HG03571 (cell line): ENCODE measurements around the gene ZFP91.

Experiments
- ATAC-seq: cut with Tn5 transposase; IDR thresholded peaks from one replicate; pipeline ENCODE4 v1.9.1; 2021; ENCODE audit not compliant: unreplicated experiment

The ZFP91 gene

DNA sequence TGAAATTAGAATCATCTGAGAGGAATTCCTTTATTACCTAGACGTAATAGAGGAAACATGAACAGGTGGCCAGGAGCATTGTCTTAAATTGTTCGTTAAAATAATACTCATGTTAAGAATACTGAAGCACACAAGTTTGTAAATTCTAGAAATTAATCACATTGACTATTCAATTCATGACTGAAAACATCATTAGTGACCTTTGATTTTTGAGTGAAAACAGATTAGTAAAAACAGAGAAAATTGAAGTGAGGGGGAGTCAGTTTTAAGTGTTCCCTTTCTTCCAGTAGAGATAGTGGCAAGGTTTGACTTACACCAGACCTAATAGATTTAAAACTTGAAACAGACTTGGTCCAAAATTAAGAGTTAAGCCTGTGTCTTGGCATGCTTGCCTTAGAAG is 1.4 kb downstream of the ZFP91 start:
- no peak for ATAC-seq

DNA sequence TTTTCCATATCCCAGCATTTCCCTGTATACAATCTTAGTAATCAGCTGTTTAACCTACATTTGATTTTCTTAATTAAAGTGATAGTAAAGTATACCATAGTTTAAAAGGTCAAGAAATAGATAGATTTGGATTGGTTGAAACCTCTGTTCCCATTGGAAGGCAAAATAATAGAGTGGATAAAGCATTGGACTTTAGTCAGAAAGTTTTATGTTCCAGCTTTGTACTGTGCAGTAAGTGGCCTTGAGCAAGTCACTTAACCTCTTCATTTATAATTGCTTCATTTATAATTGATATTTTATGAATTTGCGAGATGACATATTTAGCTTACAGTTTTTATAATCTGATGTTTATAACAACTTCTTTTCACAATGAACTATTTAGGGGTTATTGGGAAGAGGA is 3.6 kb downstream of the ZFP91 start:
- no peak for ATAC-seq

DNA sequence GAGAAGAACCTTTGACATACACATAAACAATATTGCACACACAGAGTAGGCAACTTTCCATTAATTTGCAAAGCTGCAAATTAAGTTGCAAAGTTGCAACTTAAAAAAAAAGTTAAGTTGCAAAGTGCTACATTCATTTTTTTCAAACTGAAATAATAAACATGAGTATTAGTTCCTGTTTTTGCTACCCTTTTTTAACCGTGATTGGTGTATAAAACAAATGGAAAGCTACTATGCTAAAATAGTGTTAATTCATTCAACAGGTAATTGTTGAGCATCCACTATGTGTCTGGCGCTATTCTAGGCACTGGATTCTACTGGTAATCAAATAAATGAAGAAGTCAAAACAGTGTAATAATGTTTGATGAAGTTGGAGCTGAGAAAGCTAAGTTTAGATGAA is 8.1 kb downstream of the ZFP91 start:
- no peak for ATAC-seq

DNA sequence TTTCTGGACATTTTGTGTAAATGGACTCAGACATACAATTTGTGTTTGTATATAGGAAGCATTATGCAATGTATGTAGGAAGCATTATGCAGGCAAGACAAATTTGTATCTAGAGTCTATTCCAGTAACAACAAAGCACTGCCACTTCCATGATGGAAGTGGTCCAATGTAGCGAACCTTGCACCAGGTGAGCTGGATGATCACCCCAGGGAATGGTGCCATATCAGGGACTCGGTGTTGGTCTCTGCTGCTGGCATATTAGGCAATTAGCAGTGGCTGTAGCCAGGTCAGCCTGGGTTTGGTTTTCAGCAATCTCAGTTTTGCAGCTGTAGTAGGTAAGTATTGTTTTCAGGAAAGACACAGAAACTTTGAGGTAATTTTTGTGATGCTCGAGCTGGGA is 12.8 kb downstream of the ZFP91 start:
- ATAC-seq = no peak

DNA sequence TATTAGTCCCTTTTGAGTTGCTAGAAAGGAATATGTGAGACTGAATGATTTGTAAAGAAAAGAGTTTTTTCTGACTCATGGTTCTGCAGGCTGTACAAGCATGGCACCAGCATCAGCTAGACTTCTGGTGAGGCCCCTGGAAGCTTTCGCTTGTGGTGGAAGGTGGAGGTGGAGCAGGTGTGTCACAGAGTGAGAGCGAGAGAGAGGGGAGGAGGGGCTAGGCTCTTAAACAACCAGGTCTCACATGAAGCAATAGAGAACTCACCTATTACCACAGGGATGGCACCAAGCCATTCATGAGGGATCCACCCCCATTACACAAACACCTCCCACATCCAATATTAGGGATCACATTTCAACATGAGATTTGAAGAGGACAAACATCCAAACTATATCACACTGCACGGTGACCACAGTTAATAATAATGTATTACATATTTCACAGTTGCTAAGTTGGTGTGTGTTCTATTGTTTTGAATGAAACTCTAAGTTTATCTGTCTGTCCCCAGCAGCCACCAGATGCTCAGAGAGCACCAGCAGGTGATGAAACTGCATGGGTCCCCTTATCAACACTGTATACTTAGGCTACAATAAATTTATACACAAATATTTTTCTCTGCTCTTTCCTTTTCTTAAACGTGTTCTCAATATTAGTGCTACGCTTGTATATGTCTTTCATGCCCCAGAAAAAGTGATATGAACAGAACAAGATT is 14.1 kb downstream of the ZFP91 start:
- ATAC-seq = no peak

DNA sequence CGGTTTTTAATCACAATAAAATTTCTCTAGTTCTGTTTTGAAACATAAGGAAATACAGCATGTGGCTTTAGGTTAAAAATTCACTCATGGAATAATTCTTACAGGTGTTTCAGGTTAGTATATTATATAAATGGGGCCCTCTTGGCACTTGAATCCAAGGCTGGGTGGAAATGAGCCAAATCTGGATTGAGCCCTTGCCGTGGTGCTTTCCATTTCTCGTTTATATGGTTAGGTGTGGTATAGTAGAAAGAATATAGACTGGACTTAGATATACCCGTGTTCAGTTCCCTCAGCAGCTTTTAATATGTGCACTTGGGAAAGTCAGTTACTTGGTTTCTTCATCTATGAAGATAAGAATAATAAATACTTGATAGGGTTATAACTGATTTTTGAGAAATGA is 16.0 kb downstream of the ZFP91 start:
- no peak for ATAC-seq

DNA sequence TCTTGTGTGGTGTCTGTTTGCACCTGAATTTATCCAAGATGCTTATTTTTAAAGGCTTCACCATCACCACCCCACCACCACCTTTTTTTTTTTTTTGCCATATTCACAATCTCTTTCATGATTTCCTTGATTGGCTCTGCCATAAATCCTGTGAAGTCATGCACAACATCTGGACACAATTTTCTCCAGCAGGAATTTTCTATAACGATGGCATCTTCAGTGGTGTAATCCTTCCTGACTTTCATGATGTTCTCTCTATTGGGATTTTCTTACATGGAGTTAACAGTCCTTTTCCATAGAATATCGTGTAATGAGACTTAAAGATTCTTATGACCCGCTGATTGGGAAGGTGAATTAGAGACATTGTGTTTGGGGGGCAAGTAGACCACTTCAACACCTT is 17.8 kb downstream of the ZFP91 start:
- no peak for ATAC-seq

DNA sequence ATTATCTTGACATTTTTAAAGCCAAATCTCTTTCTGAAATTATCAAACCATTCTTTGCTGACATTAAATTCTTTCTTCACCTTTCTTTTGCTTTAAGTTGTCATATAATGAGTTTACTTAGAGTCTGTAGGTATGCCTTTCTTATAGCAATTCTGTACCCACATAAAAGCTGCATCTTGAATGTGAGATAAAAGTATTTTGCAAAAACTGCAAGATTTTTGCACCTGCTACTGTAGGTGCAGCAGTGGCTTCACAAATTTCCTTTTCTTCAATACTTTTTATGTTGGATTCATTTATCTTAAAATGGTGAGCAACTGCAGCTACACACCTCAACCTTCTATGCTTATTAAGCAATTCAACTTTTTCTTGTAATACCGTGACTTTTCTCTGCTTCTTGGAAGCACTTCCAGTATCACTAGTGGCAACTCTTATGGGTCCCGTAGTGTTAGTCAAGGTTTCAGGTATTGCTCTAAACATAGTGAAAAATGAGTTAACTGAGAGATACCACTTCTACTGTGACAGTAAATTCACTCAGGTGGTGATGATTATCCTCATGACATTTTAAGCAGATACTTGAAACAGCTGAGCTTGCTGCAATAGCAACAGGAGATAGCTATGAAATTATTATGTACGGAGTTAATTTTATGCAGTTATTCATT is 18.8 kb downstream of the ZFP91 start:
- no peak for ATAC-seq

DNA sequence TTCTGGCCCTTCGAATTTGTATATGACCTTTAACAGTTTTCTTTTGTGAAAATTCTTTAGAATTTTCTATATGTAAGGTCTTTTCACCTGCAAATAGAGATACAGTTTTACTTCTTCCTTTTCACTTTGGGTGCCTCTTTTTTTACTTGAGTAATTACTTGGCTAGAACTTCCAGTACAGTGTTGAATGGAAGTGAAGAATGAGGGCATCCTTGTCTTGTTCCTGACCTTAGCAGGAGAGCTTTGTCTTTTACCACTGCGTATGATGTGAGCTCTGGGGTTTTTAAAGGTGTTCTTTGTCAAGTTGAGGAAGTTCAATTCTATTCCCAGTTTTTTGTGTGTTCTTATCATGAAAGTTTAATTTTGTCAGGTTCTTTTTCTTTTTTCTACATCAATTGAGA is 21.6 kb downstream of the ZFP91 start:
- ATAC-seq = no peak

DNA sequence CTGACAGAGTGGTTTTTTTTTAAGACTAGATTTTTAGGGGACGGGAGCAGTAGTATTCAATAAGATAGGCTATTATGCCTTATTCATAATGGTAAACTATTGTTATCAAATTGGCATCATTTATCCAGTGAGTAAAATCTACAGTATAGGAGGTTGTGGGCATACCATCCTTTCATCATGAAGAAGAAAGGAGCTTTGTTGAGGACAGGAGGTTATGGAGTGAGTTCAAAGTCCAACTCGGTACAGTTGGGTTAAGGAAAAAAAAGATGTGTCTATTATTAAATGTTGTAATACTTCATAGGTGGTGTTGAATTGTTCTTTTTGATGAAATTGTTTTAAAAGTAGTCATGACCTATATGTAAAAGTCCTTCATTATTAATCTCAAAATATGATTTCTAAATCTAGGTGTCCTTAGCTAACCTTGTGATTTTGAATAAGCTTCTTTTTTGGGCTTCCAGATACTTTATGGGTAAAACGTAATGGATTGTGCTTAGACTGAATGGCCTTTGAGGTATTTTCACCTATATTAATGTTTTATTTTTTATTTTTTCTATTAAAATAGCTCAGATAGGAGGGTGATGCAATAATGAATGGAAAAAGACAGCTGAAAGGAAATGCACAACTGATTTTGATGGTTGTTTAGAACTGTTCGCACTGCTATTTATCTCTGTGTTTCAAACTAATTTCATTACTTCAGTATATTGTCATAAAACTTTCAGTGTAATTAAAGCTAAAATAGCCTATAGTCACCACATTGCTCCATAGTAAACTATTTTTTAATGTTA is 28.3 kb downstream of the ZFP91 start:
- no peak for ATAC-seq

DNA sequence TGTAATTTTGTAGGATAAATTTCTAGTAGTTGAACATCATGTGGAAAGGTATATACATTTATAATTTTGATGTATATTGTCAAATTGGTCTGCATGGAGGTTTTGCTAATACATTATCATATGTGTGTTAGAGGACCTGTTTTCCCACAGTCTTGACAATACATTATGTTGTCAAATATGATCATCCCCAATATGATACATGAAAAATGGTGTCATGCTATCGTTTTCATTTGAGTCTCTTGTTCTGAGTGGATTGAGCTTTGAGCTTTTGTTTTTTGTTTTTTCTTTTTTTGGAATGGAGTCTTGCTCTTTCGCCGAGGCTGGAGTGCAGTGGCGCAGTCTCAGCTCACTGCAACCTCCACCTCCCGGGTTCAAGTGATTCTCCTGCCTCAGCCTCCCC is 29.5 kb downstream of the ZFP91 start:
- ATAC-seq = no peak

DNA sequence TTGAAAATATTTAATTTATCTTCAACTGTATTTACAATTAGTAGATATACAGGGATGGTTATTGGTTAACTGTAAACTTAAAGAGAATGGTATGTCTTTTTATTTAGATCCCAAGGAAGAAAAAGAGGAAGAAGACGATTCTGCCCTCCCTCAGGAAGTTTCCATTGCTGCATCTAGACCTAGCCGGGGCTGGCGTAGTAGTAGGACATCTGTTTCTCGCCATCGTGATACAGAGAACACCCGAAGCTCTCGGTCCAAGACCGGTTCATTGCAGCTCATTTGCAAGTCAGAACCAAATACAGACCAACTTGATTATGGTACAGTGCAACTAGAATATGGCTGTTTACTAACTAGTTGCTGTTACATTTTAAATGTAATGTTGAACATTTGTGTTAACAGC is 30.9 kb downstream of the ZFP91 start:
- no peak for ATAC-seq

DNA sequence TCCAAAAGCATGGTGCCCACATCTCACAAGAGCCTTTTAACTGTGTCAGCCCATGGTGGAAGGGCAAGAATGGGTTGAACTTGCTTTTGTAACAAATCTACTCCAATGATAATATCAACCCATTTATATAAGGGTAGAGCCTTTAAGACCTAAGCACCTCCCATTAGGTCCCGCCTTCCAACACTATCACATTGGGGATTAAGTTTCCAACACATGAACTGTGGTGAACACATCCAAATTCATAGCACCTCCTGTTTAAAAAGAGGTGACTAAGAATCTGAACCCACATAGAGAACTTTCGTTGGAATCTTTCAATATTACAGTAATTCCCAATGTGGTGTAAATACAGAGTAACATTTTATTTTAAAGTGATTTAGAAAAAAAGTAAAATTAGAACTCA is 34.4 kb downstream of the ZFP91 start:
- ATAC-seq = no peak

DNA sequence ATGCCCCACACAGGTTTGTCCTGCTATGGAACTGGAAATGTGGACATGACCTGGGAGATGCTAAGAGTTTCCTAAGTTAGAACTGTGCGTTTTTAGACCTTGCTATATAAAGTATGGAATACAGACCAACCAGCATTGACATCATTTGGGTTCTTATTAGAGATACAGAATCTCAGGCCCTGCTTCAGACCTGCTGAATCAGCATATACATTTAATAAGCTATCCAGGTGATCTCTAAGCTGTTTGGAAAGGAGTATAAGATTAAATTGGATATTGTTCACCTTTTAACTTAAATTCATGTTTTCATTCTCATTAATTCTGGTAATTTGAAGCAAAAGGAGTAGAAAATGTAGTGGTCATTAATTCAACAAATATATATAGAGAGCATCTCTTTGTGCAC is 36.7 kb downstream of the ZFP91 start:
- no peak for ATAC-seq

DNA sequence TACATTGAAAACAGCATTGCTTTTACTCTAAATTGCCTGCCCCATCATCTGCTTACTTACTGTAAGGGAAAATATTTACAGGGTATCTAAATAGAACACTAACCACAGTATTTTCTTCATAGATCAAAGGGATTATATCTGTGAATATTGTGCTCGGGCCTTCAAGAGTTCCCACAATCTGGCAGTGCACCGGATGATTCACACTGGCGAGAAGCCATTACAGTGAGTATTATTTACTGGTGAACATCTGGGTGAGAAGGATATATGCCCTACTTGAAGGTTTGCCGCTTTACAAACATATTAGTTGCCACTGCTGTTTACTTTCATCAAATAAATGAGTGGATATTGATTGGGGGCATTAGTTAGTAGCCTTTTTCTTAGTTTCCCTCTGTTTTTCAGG is 37.7 kb downstream of the ZFP91 start:
- ATAC-seq = no peak

DNA sequence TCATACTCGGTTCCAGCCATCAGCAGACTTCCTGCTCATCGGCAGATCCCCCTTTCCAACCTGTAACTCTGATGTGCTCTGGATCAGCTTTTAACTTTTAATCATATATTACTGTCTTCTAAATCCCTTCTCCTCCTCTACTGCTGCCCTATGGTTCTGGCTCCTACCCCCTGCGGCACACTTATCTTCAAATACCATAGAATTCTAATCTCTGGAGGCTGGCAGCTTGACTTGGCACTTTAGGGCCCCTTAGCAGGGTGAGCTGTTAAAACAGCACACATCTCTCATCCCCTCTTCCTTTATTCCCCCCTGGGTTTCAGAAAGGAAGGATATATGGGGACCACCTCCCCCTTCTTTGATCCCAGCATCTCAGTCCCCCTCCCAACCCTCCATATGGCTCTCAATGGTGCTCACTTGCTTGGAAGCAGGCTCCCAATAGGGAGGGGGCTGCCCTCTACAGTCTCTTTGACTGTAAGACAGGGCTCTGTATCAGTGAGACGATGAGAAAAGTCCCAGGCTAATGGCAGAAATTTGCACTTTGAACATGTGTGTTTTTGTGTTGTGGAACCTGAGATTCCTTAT is 39.2 kb downstream of the ZFP91 start:
- ATAC-seq = no peak

DNA sequence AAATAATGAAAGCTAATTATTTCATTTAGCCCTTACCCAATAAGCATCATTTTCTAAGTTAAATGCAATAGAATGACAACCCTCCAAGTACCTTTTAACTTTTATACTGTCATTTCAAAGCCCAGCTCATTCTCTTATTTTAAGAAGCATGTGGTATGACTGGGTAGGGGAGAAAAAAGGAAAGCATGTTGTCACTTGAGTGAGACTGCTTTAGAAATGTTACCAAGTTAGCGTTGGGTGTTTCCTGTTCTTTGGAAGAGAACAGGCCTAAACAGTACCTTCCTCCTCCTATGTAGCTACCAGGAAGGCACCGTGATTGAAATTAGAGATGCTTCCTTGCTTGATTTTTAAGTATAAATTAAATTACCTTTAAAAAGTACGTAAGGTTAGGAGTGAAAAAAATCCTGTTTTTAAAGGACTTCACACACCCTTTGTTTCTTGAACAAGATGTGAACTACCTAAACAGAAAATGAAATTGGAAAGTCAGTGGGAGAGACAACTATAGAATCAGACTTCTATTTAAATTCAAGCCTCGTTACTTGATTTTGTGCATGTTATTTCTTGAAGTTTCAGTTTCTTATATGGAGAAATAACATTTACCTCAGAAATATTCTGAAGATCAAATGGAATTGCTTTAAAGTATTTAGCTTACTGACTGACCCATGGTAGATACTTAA is 42.9 kb downstream of the ZFP91 start:
- ATAC-seq = no peak

DNA sequence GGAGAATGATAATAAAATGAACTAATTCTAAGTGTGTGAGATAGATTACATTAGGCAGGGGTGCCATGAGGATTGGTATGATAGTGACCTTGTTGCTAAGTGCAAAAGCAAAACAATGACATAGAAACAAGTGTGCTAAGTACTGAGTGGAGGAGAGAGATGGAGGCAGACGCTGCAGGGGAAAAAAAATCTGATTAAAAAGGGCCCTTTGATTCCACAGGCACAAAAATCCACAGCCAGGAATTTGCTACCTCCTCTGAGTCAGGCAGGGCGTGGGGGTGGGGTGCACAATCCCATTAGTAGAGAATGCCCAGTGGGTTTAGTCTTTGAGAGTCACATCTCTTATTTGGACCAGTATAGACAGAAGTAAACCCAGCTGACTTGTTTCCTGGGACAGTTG is 43.5 kb downstream of the ZFP91 start, which contains the start of gene CNTF:
CNTF (plus strand) TSS at position 322 of the 400 bp plus-strand sequence. CDS start 88 bp downstream, outside the sequence.
- ATAC-seq = no peak

DNA sequence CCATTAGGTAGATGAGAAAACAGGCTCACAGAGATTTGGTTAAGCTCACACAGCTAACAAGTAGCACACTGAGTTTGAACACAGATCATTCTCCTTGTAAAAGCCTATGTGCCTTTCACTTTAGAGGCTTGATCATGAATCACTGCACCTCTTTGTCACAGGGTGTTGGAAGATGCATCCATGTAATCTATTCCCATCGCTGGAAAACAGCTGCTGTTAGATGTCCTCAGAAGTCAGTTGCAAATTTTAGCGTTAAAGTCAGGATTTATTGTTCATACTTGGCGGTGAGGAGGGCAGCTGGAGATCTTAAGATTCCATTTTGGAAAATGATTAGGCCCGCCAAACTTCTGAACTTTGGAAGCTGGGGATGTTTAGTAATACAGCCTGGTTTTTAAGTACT is 46.2 kb downstream of the ZFP91 start:
- no peak for ATAC-seq

DNA sequence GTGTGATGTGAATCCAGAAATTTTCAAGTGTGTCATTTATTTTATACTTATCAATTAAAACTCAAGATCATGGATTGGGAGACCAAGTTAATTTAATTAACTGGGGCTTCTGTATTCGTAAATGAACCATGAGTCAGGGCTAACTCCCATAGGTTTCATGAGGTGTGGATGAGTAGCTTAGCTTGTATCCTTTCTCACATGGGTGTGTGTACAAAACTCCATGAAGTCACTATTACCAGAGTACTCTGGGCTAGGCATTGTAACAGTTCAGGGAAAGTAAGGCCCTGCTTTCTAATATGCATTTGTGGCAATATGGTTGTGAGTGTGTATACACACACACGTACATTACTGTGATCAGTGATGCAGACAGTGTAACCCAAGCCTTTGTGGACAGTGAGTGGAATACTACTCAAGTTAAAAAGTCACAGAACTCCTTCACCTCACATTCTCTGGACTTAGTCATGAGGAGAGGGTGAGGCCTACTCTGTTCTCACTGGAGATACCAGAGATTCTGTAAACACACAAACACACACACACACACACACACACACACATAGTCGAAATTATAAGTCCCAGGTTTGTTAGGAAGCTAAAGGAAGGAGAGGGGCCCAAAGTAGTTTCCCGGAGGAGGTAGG is 47.1 kb downstream of the ZFP91 start:
- ATAC-seq = no peak
